ENCODE results near the gene DGKQ.

DGKQ gene

DNA sequence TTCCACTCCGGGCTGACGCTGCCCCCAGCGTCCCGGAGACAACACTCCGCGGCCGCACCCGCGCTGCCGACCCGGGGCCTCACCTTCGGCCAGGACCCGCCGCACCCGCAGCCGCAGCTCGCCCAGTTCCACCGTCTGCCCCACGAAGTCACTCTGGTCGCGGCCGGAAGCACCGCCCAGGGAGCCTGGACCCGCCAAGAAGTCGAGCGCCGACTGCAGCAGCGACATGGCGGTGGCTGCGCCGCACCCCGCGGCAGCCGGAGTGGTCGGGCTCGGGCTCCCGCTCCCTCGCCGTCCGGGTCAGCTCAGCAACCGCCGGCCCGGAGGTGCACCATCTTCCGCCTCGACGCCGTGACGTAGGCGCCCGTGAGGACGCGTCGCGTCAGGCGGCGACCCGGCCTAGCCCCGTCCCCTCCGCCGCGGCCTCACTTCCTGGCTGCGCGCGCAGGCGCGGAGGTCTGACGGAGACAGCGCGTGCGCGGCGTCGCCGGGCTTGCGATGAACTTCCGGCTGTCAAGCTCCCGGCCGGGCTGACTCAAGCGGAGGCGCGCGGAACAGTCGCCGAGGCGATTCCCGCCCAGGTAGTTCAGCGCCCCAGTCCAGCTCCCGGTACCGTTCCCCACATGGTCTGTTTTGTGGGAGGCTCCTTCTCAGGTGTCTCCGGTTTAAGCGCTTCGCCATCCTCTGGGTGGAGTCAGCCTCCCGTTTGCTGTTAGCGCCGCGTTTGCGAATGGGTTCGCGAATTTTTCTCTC is 41.2 kb downstream of the DGKQ start, which contains the start of the genes GAK and TMEM175:
Gene GAK, minus strand, starts transcription at position 357 of the 753 bp plus-strand sequence. Its CDS starts 129 bp downstream, at position 228.
Gene TMEM175, plus strand, starts transcription at position 501 of the 753 bp plus-strand sequence. CDS start 15,280 bp downstream, outside the sequence.
- Histone ChIP-seq H2AK5ac (ENCODE audit: low read length, severe bottlenecking) (no peak within 1 kb of the TSS), H3K14ac (ENCODE audit: low read length in 2 of 2) (peak within 1 kb of the TSS; percentile 80 to 95), H2BK12ac (ENCODE audit: low read length in 2 of 2) (peak within 1 kb of the TSS in 1 of 2 experiments; percentile 55), H3K9me3 (ENCODE audit: control insufficient read depth, low read length) (no peaks in the 10 kb centered on the region), H2BK120ac (ENCODE audit: low read depth, low read length) (no peak within 1 kb of the TSS), H3K4ac (ENCODE audit: low read depth in 1 of 2, low read length in 2 of 2) (peak within 1 kb of the TSS; percentile 75 to 99), H3K36me3 (ENCODE audit: control insufficient read depth in 1 of 2, insufficient read depth in 2 of 2, low read depth in 1 of 2, low read length in 2 of 2) (peaks cover 0 to 10% of the 10 kb centered on the region in 2 experiments), H3K18ac (ENCODE audit: low read depth in 1 of 2, low read length in 2 of 2) (peak within 1 kb of the TSS; percentile 82 to 93), H2BK15ac (ENCODE audit: low read depth, poor library complexity, severe bottlenecking) (peak within 1 kb of the TSS; percentile 97), H3K4me1 (ENCODE audit: control insufficient read depth, insufficient read depth, low read depth, low read length) (peaks cover 23% of the 10 kb centered on the region), H3K79me1 (replicated peaks; ENCODE audit: low read length, poor library complexity, severe bottlenecking) (peaks cover 9% of the 10 kb centered on the region), H3K9ac (ENCODE audit: low read length) (peak within 1 kb of the TSS; percentile 96), H2BK5ac (ENCODE audit: low read depth, low read length, poor library complexity, severe bottlenecking) (no peak within 1 kb of the TSS), H3K27ac (ENCODE audit: low read length, poor library complexity, severe bottlenecking) (peak within 1 kb of the TSS; percentile 46), H4K91ac (ENCODE audit: low read length) (peak within 1 kb of the TSS; percentile 98), H2AFZ (ENCODE audit: low read depth, low read length) (peak within 1 kb of the TSS; percentile 87), H3K27me3 (ENCODE audit: control insufficient read depth in 1 of 2, insufficient read depth in 1 of 2, low read length in 2 of 2) (no peaks in the 10 kb centered on the region), H3K4me2 (ENCODE audit: low read length, poor library complexity, severe bottlenecking) (peak within 1 kb of the TSS; percentile 100), H3K23ac (ENCODE audit: low read length in 2 of 2) (peak within 1 kb of the TSS; percentile 96 to 98), H3K4me3 (ENCODE audit: insufficient read depth in 1 of 2, low read depth in 1 of 2, low read length in 2 of 2) (peak within 1 kb of the TSS; percentile 89 to 95), H4K8ac (ENCODE audit: low read length) (peak within 1 kb of the TSS; percentile 92)
- WGBS, result under 1% methylated on average over 97 of the region's 99 CpGs
- peak; percentile 94 for DNase-seq

GRCh38 chr4:931194-931959 is 42.0 kb downstream of the DGKQ start:
- Histone ChIP-seq H4K8ac (ENCODE audit: low read length) (peak overlapping the region; percentile 92), H3K23ac (ENCODE audit: low read length in 2 of 2) (peak overlapping the region; percentile 96 to 98)

DNA sequence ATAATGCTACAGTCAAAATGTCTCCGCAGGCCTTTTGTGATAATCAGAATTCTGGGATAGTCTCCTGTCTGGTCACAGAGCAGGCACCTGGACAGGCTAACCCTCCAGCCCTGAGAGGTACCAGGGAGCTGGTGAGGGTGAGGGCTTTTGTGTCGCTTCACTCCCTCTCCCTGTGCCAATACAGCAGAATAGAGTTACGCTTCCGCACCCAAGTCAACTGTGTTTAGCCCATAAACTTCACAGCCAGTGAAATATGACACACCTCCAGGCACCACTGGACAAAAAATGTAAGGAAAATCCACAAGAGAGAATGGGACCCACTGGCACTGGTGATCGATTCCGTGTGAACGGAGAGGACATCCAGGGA is 42.6 kb downstream of the DGKQ start:
- H2AK5ac ChIP-seq (ENCODE audit: low read length, severe bottlenecking), result no peak overlapping the region
- no peaks in the 10 kb centered on the region for H3K9me3 ChIP-seq (ENCODE audit: control insufficient read depth, low read length)
- H2BK5ac ChIP-seq (ENCODE audit: low read depth, low read length, poor library complexity, severe bottlenecking), result no peak overlapping the region
- H3K27me3 ChIP-seq (ENCODE audit: control insufficient read depth in 1 of 2, insufficient read depth in 1 of 2, low read length in 2 of 2), result no peaks in the 10 kb centered on the region
- DNase-seq, result no peak
- H2AFZ ChIP-seq (ENCODE audit: low read depth, low read length), result peak overlapping the region; percentile 55
- no peak overlapping the region for H3K27ac ChIP-seq (ENCODE audit: low read length, poor library complexity, severe bottlenecking)
- no peak overlapping the region for H2BK15ac ChIP-seq (ENCODE audit: low read depth, poor library complexity, severe bottlenecking)
- WGBS, result 78% methylated on average over 7 of the region's 7 CpGs
- H4K91ac ChIP-seq (ENCODE audit: low read length), result no peak overlapping the region
- H3K4me2 ChIP-seq (ENCODE audit: low read length, poor library complexity, severe bottlenecking), result peak overlapping the region; percentile 90
- peaks cover 9% of the 10 kb centered on the region for H3K79me1 ChIP-seq (replicated peaks; ENCODE audit: low read length, poor library complexity, severe bottlenecking)
- peak overlapping the region in 1 of 2 experiments; percentile 77 for H2BK12ac ChIP-seq (ENCODE audit: low read length in 2 of 2)
- peaks cover 27% of the 10 kb centered on the region for H3K4me1 ChIP-seq (ENCODE audit: control insufficient read depth, insufficient read depth, low read depth, low read length)
- H3K36me3 ChIP-seq (ENCODE audit: control insufficient read depth in 1 of 2, insufficient read depth in 2 of 2, low read depth in 1 of 2, low read length in 2 of 2), result peaks cover 0 to 14% of the 10 kb centered on the region in 2 experiments
- peak overlapping the region in 1 of 2 experiments; percentile 81 for H3K23ac ChIP-seq (ENCODE audit: low read length in 2 of 2)
- peak overlapping the region; percentile 96 for H3K9ac ChIP-seq (ENCODE audit: low read length)
- peak overlapping the region in 1 of 2 experiments; percentile 38 for H3K4ac ChIP-seq (ENCODE audit: low read depth in 1 of 2, low read length in 2 of 2)
- peak overlapping the region; percentile 89 to 95 for H3K4me3 ChIP-seq (ENCODE audit: insufficient read depth in 1 of 2, low read depth in 1 of 2, low read length in 2 of 2)
- H2BK120ac ChIP-seq (ENCODE audit: low read depth, low read length), result no peak overlapping the region
- H3K14ac ChIP-seq (ENCODE audit: low read length in 2 of 2), result peak overlapping the region in 1 of 2 experiments; percentile 76
- peak overlapping the region; percentile 49 for H4K8ac ChIP-seq (ENCODE audit: low read length)
- H3K18ac ChIP-seq (ENCODE audit: low read depth in 1 of 2, low read length in 2 of 2), result peak overlapping the region in 1 of 2 experiments; percentile 30

More at GRCh38 chr4:931194-931959, 42.0 kb downstream of the DGKQ start:
- H3K27me3 ChIP-seq (ENCODE audit: control insufficient read depth in 1 of 2, insufficient read depth in 1 of 2, low read length in 2 of 2), result no peaks in the 10 kb centered on the region
- peak overlapping the region; percentile 87 for H2AFZ ChIP-seq (ENCODE audit: low read depth, low read length)
- H3K4me2 ChIP-seq (ENCODE audit: low read length, poor library complexity, severe bottlenecking), result peak overlapping the region; percentile 90
- 6% methylated on average over 30 of the region's 31 CpGs for WGBS
- peak overlapping the region; percentile 80 to 95 for H3K14ac ChIP-seq (ENCODE audit: low read length in 2 of 2)
- DNase-seq, result peak; percentile 97
- peaks cover 9% of the 10 kb centered on the region for H3K79me1 ChIP-seq (replicated peaks; ENCODE audit: low read length, poor library complexity, severe bottlenecking)
- no peaks in the 10 kb centered on the region for H3K9me3 ChIP-seq (ENCODE audit: control insufficient read depth, low read length)
- H3K36me3 ChIP-seq (ENCODE audit: control insufficient read depth in 1 of 2, insufficient read depth in 2 of 2, low read depth in 1 of 2, low read length in 2 of 2), result peaks cover 0 to 10% of the 10 kb centered on the region in 2 experiments
- H2AK5ac ChIP-seq (ENCODE audit: low read length, severe bottlenecking), result no peak overlapping the region
- H2BK15ac ChIP-seq (ENCODE audit: low read depth, poor library complexity, severe bottlenecking), result peak overlapping the region; percentile 97
- H2BK12ac ChIP-seq (ENCODE audit: low read length in 2 of 2), result peak overlapping the region in 1 of 2 experiments; percentile 55
- no peak overlapping the region for H2BK120ac ChIP-seq (ENCODE audit: low read depth, low read length)
- peak overlapping the region; percentile 89 to 95 for H3K4me3 ChIP-seq (ENCODE audit: insufficient read depth in 1 of 2, low read depth in 1 of 2, low read length in 2 of 2)
- H3K18ac ChIP-seq (ENCODE audit: low read depth in 1 of 2, low read length in 2 of 2), result peak overlapping the region; percentile 82 to 93
- no peak overlapping the region for H3K27ac ChIP-seq (ENCODE audit: low read length, poor library complexity, severe bottlenecking)
- no peak overlapping the region for H2BK5ac ChIP-seq (ENCODE audit: low read depth, low read length, poor library complexity, severe bottlenecking)
- peaks cover 23% of the 10 kb centered on the region for H3K4me1 ChIP-seq (ENCODE audit: control insufficient read depth, insufficient read depth, low read depth, low read length)
- H4K91ac ChIP-seq (ENCODE audit: low read length), result peak overlapping the region; percentile 98
- peak overlapping the region; percentile 96 for H3K9ac ChIP-seq (ENCODE audit: low read length)
- H3K4ac ChIP-seq (ENCODE audit: low read depth in 1 of 2, low read length in 2 of 2), result peak overlapping the region; percentile 75 to 99
